ENCODE measurements around the gene ERP44.

- no peak for TF ChIP-seq CTCF (IDR thresholded peaks at IDR 0.05; ENCODE audit: low read length)
- no peak for TF ChIP-seq EZH2 (optimal IDR thresholded peaks at IDR 0.05; ENCODE audit: low read depth, low read length)
- no peak for TF ChIP-seq EZH2phosphoT487 (IDR thresholded peaks at IDR 0.05; ENCODE audit: low read length)
Observed at GRCh38 chr9:99953861-99954507, 144.8 kb downstream of the ERP44 start.
